ENCODE data around the gene SPATS1.

SPATS1 gene

GRCh38 chr6:44361947-44362346 is 19.5 kb downstream of the SPATS1 start:
- no peak overlapping the region for H3K9ac ChIP-seq (ENCODE audit: low read depth in 1 of 2, low read length in 2 of 2)
- no peaks in the 10 kb centered on the region for H3K9me3 ChIP-seq (ENCODE audit: control insufficient read depth in 2 of 2, low read length in 2 of 2)
- H3K36me3 ChIP-seq (ENCODE audit: control insufficient read depth in 2 of 2, insufficient read depth in 2 of 2, low read length in 2 of 2), result no peaks in the 10 kb centered on the region
- no peaks in the 10 kb centered on the region for H3K27me3 ChIP-seq (ENCODE audit: control insufficient read depth in 2 of 2, insufficient read depth in 2 of 2, low read length in 2 of 2)
- no peak overlapping the region for H3K4me3 ChIP-seq (ENCODE audit: low read length in 2 of 2)
- no peak overlapping the region for H3K27ac ChIP-seq (ENCODE audit: low read depth in 2 of 2, low read length in 2 of 2)
- no peaks in the 10 kb centered on the region for H3K4me1 ChIP-seq (ENCODE audit: control insufficient read depth in 2 of 2, insufficient read depth in 2 of 2, low read length in 2 of 2)

DNA sequence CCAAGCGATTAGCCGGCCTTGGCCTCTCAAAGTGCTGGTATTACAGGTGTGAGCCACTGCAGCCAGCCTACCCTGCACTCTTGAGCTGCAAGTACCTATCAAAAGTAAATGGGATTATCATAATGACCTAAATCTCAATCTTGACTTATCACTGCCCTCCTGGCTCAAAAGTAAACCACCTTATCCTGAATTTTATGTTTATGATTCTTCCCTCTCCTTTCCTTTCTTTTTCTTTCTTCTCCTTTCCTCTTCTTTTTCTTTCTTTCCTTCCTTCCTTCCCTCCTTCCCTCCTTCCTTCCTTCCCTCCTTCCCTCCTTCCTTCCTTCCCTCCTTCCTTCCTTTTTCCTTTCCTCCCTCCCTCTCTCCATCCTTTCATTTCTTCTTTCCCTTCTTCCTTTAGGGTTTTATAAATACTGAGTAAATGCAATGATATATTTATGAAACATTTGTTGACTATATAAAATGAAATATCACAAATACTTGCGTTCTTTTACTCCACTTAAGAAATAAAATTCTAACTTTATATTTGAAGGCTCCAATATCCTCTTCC is 21.0 kb downstream of the SPATS1 start:
- Histone ChIP-seq H3K27ac (ENCODE audit: low read depth in 2 of 2, low read length in 2 of 2) (no peak overlapping the region), H3K27me3 (ENCODE audit: control insufficient read depth in 2 of 2, insufficient read depth in 2 of 2, low read length in 2 of 2) (peaks cover 0 to 4% of the 10 kb centered on the region in 2 donors), H3K4me3 (ENCODE audit: low read length in 2 of 2) (no peak overlapping the region), H3K9me3 (ENCODE audit: control insufficient read depth in 2 of 2, low read length in 2 of 2) (no peaks in the 10 kb centered on the region), H3K36me3 (ENCODE audit: control insufficient read depth in 2 of 2, insufficient read depth in 2 of 2, low read length in 2 of 2) (no peaks in the 10 kb centered on the region), H3K4me1 (ENCODE audit: control insufficient read depth in 2 of 2, insufficient read depth in 2 of 2, low read length in 2 of 2) (no peaks in the 10 kb centered on the region), H3K9ac (ENCODE audit: low read depth in 1 of 2, low read length in 2 of 2) (no peak overlapping the region)

DNA sequence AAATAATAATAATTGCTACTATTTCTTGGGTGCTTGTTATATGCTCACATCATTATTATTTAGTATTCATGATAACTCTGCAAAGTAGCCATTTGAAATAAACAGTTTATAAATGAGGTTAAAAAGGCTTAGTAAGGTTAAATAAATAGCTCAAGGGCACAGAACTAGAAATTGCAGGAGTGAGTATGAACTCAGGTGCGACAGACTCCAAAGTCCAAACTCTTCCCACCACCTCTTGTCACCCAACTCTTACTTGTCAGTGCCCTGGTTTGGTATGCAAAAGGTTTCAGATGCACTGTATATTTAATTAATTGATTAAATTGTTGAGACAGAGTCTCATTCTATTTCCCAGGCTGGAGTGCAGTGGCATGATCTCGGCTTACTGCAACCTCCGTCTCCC is 24.3 kb downstream of the SPATS1 start:
- Histone ChIP-seq H3K4me1 (ENCODE audit: control insufficient read depth in 2 of 2, insufficient read depth in 2 of 2, low read length in 2 of 2) (no peaks in the 10 kb centered on the region), H3K4me3 (ENCODE audit: low read length in 2 of 2) (no peak overlapping the region), H3K9me3 (ENCODE audit: control insufficient read depth in 2 of 2, low read length in 2 of 2) (no peaks in the 10 kb centered on the region), H3K36me3 (ENCODE audit: control insufficient read depth in 2 of 2, insufficient read depth in 2 of 2, low read length in 2 of 2) (no peaks in the 10 kb centered on the region), H3K27me3 (ENCODE audit: control insufficient read depth in 2 of 2, insufficient read depth in 2 of 2, low read length in 2 of 2) (peaks cover 0 to 4% of the 10 kb centered on the region in 2 donors), H3K27ac (ENCODE audit: low read depth in 2 of 2, low read length in 2 of 2) (no peak overlapping the region), H3K9ac (ENCODE audit: low read depth in 1 of 2, low read length in 2 of 2) (no peak overlapping the region)

DNA sequence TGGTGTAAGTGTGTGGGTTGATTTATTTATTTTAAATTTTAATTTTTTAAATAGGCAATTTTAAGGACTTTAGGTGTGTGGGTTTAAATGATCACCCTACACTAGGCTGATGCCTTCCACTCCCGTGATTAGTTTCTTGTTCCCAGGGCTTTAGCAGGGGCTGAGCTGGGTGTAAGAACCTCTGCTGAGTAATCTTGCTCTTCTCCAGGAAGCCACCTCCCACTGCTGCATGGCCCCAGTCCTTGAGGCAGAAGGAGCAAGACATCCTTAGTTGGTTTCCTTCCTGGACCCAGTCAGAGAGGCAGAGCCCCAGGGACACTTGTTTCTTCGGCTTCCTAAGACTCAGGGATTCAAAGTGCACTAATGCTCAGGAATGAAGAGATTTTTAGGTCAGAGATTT is 25.2 kb downstream of the SPATS1 start:
- Histone ChIP-seq H3K9ac (ENCODE audit: low read depth in 1 of 2, low read length in 2 of 2) (no peak overlapping the region), H3K4me1 (ENCODE audit: control insufficient read depth in 2 of 2, insufficient read depth in 2 of 2, low read length in 2 of 2) (no peaks in the 10 kb centered on the region), H3K4me3 (ENCODE audit: low read length in 2 of 2) (no peak overlapping the region), H3K27ac (ENCODE audit: low read depth in 2 of 2, low read length in 2 of 2) (no peak overlapping the region), H3K9me3 (ENCODE audit: control insufficient read depth in 2 of 2, low read length in 2 of 2) (no peaks in the 10 kb centered on the region), H3K36me3 (ENCODE audit: control insufficient read depth in 2 of 2, insufficient read depth in 2 of 2, low read length in 2 of 2) (no peaks in the 10 kb centered on the region), H3K27me3 (ENCODE audit: control insufficient read depth in 2 of 2, insufficient read depth in 2 of 2, low read length in 2 of 2) (peaks cover 0 to 4% of the 10 kb centered on the region in 2 donors)

DNA sequence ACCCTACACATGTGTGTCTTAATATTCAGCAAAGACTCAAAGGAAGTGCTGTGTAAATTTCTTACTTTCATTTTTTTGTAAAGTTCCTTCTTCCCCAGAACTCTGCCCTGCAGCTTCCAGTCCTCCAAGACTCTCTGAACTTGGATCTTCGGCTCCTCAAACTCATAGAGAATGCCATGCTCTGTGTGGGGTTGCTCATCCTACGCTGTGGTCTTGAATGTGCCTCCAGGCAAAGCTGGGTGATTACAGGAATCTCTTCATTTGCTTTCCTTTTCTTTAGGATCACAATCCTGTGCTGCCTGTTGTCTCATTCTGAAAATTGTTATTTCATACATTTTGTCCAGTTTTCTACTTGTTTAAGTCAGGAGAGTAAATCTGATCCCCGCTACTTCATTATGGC is 30.6 kb downstream of the SPATS1 start:
- no peaks in the 10 kb centered on the region for H3K4me1 ChIP-seq (ENCODE audit: control insufficient read depth in 2 of 2, insufficient read depth in 2 of 2, low read length in 2 of 2)
- no peak overlapping the region for H3K27ac ChIP-seq (ENCODE audit: low read depth in 2 of 2, low read length in 2 of 2)
- H3K27me3 ChIP-seq (ENCODE audit: control insufficient read depth in 2 of 2, insufficient read depth in 2 of 2, low read length in 2 of 2), result peaks cover 0 to 3% of the 10 kb centered on the region in 2 donors
- H3K9me3 ChIP-seq (ENCODE audit: control insufficient read depth in 2 of 2, low read length in 2 of 2), result no peaks in the 10 kb centered on the region
- H3K36me3 ChIP-seq (ENCODE audit: control insufficient read depth in 2 of 2, insufficient read depth in 2 of 2, low read length in 2 of 2), result no peaks in the 10 kb centered on the region
- no peak overlapping the region for H3K4me3 ChIP-seq (ENCODE audit: low read length in 2 of 2)
- no peak overlapping the region for H3K9ac ChIP-seq (ENCODE audit: low read depth in 1 of 2, low read length in 2 of 2)

- Histone ChIP-seq H3K4me1 (ENCODE audit: control insufficient read depth in 2 of 2, insufficient read depth in 2 of 2, low read length in 2 of 2) (no peaks in the 10 kb centered on the region), H3K27ac (ENCODE audit: low read depth in 2 of 2, low read length in 2 of 2) (no peak overlapping the region)
Measured at GRCh38 chr6:44373787-44374186, 31.3 kb downstream of the SPATS1 start.

DNA sequence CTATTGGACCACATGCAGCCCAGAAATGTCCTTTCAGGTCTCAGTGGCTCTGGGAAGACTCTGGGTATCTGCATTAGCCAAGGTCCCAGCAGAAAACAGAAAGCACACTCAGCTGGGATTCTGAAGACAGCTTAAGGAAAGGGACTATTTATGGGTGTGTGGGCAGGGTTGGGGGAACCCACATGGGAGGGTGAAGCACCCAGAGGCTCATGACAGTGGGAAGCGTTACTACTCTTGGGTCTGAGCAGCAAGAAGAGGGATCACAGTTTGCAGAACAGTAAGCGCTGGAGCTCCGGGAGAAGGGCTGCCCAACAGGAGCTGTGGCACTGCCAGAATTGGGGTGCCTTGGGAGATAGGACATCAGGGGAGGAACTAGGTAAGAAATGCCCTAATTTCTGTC is 32.6 kb downstream of the SPATS1 start:
- Histone ChIP-seq H3K36me3 (ENCODE audit: control insufficient read depth in 2 of 2, insufficient read depth in 2 of 2, low read length in 2 of 2) (no peaks in the 10 kb centered on the region), H3K4me3 (ENCODE audit: low read length in 2 of 2) (no peak overlapping the region), H3K27ac (ENCODE audit: low read depth in 2 of 2, low read length in 2 of 2) (no peak overlapping the region), H3K9ac (ENCODE audit: low read depth in 1 of 2, low read length in 2 of 2) (no peak overlapping the region), H3K4me1 (ENCODE audit: control insufficient read depth in 2 of 2, insufficient read depth in 2 of 2, low read length in 2 of 2) (no peaks in the 10 kb centered on the region), H3K9me3 (ENCODE audit: control insufficient read depth in 2 of 2, low read length in 2 of 2) (no peaks in the 10 kb centered on the region), H3K27me3 (ENCODE audit: control insufficient read depth in 2 of 2, insufficient read depth in 2 of 2, low read length in 2 of 2) (peaks cover 0 to 3% of the 10 kb centered on the region in 2 donors)

More at GRCh38 chr6:44373787-44374186, 31.3 kb downstream of the SPATS1 start:
- Histone ChIP-seq H3K9me3 (ENCODE audit: control insufficient read depth in 2 of 2, low read length in 2 of 2) (no peaks in the 10 kb centered on the region), H3K27me3 (ENCODE audit: control insufficient read depth in 2 of 2, insufficient read depth in 2 of 2, low read length in 2 of 2) (peaks cover 0 to 3% of the 10 kb centered on the region in 2 donors), H3K36me3 (ENCODE audit: control insufficient read depth in 2 of 2, insufficient read depth in 2 of 2, low read length in 2 of 2) (no peaks in the 10 kb centered on the region), H3K9ac (ENCODE audit: low read depth in 1 of 2, low read length in 2 of 2) (no peak overlapping the region), H3K4me3 (ENCODE audit: low read length in 2 of 2) (no peak overlapping the region)

- H3K9me3 ChIP-seq (ENCODE audit: control insufficient read depth in 2 of 2, low read length in 2 of 2), result no peaks in the 10 kb centered on the region
- H3K4me3 ChIP-seq (ENCODE audit: low read length in 2 of 2), result no peak overlapping the region
- H3K9ac ChIP-seq (ENCODE audit: low read depth in 1 of 2, low read length in 2 of 2), result no peak overlapping the region
- peaks cover 0 to 3% of the 10 kb centered on the region in 2 donors for H3K27me3 ChIP-seq (ENCODE audit: control insufficient read depth in 2 of 2, insufficient read depth in 2 of 2, low read length in 2 of 2)
- no peaks in the 10 kb centered on the region for H3K4me1 ChIP-seq (ENCODE audit: control insufficient read depth in 2 of 2, insufficient read depth in 2 of 2, low read length in 2 of 2)
- H3K36me3 ChIP-seq (ENCODE audit: control insufficient read depth in 2 of 2, insufficient read depth in 2 of 2, low read length in 2 of 2), result no peaks in the 10 kb centered on the region
- H3K27ac ChIP-seq (ENCODE audit: low read depth in 2 of 2, low read length in 2 of 2), result no peak overlapping the region
Measured at GRCh38 chr6:44377484-44377883, 35.0 kb downstream of the SPATS1 start.

- Histone ChIP-seq H3K9ac (ENCODE audit: low read depth in 1 of 2, low read length in 2 of 2) (no peak overlapping the region), H3K27me3 (ENCODE audit: control insufficient read depth in 2 of 2, insufficient read depth in 2 of 2, low read length in 2 of 2) (peaks cover 0 to 1% of the 10 kb centered on the region in 2 donors), H3K36me3 (ENCODE audit: control insufficient read depth in 2 of 2, insufficient read depth in 2 of 2, low read length in 2 of 2) (no peaks in the 10 kb centered on the region), H3K4me1 (ENCODE audit: control insufficient read depth in 2 of 2, insufficient read depth in 2 of 2, low read length in 2 of 2) (no peaks in the 10 kb centered on the region), H3K9me3 (ENCODE audit: control insufficient read depth in 2 of 2, low read length in 2 of 2) (no peaks in the 10 kb centered on the region), H3K4me3 (ENCODE audit: low read length in 2 of 2) (no peak overlapping the region), H3K27ac (ENCODE audit: low read depth in 2 of 2, low read length in 2 of 2) (no peak overlapping the region)
Measured at GRCh38 chr6:44377971-44378370, 35.5 kb downstream of the SPATS1 start.

GRCh38 chr6:44381739-44382138 is 39.3 kb downstream of the SPATS1 start:
- peaks cover 0 to 4% of the 10 kb centered on the region in 2 donors for H3K4me1 ChIP-seq (ENCODE audit: control insufficient read depth in 2 of 2, insufficient read depth in 2 of 2, low read length in 2 of 2)
- H3K4me3 ChIP-seq (ENCODE audit: low read length in 2 of 2), result no peak overlapping the region
- no peak overlapping the region for H3K9ac ChIP-seq (ENCODE audit: low read depth in 1 of 2, low read length in 2 of 2)
- H3K27me3 ChIP-seq (ENCODE audit: control insufficient read depth in 2 of 2, insufficient read depth in 2 of 2, low read length in 2 of 2), result no peaks in the 10 kb centered on the region
- no peak overlapping the region for H3K27ac ChIP-seq (ENCODE audit: low read depth in 2 of 2, low read length in 2 of 2)
- H3K9me3 ChIP-seq (ENCODE audit: control insufficient read depth in 2 of 2, low read length in 2 of 2), result no peaks in the 10 kb centered on the region
- H3K36me3 ChIP-seq (ENCODE audit: control insufficient read depth in 2 of 2, insufficient read depth in 2 of 2, low read length in 2 of 2), result no peaks in the 10 kb centered on the region

Data from mucosa of rectum (tissue), 2 donors.